GM19023 (cell line): ENCODE measurements around the gene TRIM59.

Experiments
- ATAC-seq: cut with Tn5 transposase; IDR thresholded peaks from one replicate; pipeline ENCODE4 v1.9.1; 2021; ENCODE audit warnings: mild to moderate bottlenecking, moderate library complexity; ENCODE audit not compliant: unreplicated experiment

TRIM59 gene

GRCh38 chr3:160403796-160404470 is 45.7 kb downstream of the TRIM59 start:
- no peak for ATAC-seq

GRCh38 chr3:160403028-160403545 is 46.5 kb downstream of the TRIM59 start:
- no peak for ATAC-seq

GRCh38 chr3:160402221-160403027 is 47.2 kb downstream of the TRIM59 start:
- no peak for ATAC-seq

- no peak for ATAC-seq
These were observed 48.1 kb downstream of the TRIM59 start for GRCh38 chr3:160401291-160402095.

- peak; percentile 13 for ATAC-seq
These were observed 48.9 kb downstream of the TRIM59 start for GRCh38 chr3:160400702-160401150.

- peak; percentile 12 for ATAC-seq
These were observed 49.4 kb downstream of the TRIM59 start for GRCh38 chr3:160400030-160400701.

- peak; percentile 90 for ATAC-seq
These were observed 50.2 kb downstream of the TRIM59 start, which contains the start of the genes IFT80 and SMC4 for GRCh38 chr3:160399125-160400029. IFT80 (minus strand) TSS chr3:160399225; CDS start chr3:160384600, 14,625 bp downstream. SMC4 (plus strand) TSS chr3:160399650; CDS start chr3:160400827, 1,177 bp downstream.

- peak; percentile 12 for ATAC-seq
These were observed 50.8 kb downstream of the TRIM59 start for GRCh38 chr3:160398820-160399124.

- ATAC-seq, result no peak
These were observed 54.3 kb downstream of the TRIM59 start for GRCh38 chr3:160395297-160395696.

GRCh38 chr3:160394009-160394392 is 55.6 kb downstream of the TRIM59 start:
- no peak for ATAC-seq

GRCh38 chr3:160393346-160394008 is 56.1 kb downstream of the TRIM59 start:
- ATAC-seq, result no peak

- no peak for ATAC-seq
These were observed 56.8 kb downstream of the TRIM59 start for GRCh38 chr3:160392798-160393197.

GRCh38 chr3:160390565-160391138 is 58.9 kb downstream of the TRIM59 start:
- no peak for ATAC-seq
